Mesenchymal stem cell (in vitro differentiated cells and primary cell): ENCODE data around the gene GALNT7.

Experiments used
- DNase-seq: peaks from one replicate; pipeline ENCODE4 v3.0.0-alpha.2; 2013
- H2AFZ ChIP-seq: one replicate; pipeline ENCODE4 v1.6.1; 2013; ENCODE audit warnings: low read depth, mild to moderate bottlenecking, control low read depth, inconsistent platforms, low read length, moderate library complexity
- H2AK5ac ChIP-seq: 2 replicates; pipeline ENCODE4 v1.6.1; 2013; ENCODE audit warnings: low read length, moderate library complexity, mild to moderate bottlenecking, inconsistent platforms; ENCODE audit not compliant: severe bottlenecking
- H2BK120ac ChIP-seq: one replicate; pipeline ENCODE4 v1.6.1; 2013; ENCODE audit warnings: low read depth, mild to moderate bottlenecking, inconsistent platforms, low read length, moderate library complexity
- H2BK12ac ChIP-seq, 2 experiments: one replicate each; pipeline ENCODE4 v1.6.1; 2013; ENCODE audit warnings: inconsistent platforms in 2 of 2, low read length in 2 of 2, mild to moderate bottlenecking in 2 of 2, moderate library complexity in 2 of 2, control low read depth in 1 of 2
- H2BK15ac ChIP-seq: one replicate; pipeline ENCODE4 v1.6.1; 2013; ENCODE audit warnings: mild to moderate bottlenecking, low read depth, inconsistent platforms; ENCODE audit not compliant: poor library complexity, severe bottlenecking
- H2BK5ac ChIP-seq: 2 replicates; pipeline ENCODE4 v1.6.1; 2013; ENCODE audit warnings: low read depth, mild to moderate bottlenecking, low read length, control low read depth, inconsistent platforms; ENCODE audit not compliant: poor library complexity, severe bottlenecking
- H3K14ac ChIP-seq, 2 experiments: one replicate each; pipeline ENCODE4 v1.6.1; 2013; ENCODE audit warnings: inconsistent platforms in 2 of 2, low read length in 2 of 2, control low read depth in 1 of 2, mild to moderate bottlenecking in 1 of 2, moderate library complexity in 1 of 2
- H3K18ac ChIP-seq, 2 experiments: one replicate each; pipeline ENCODE4 v1.6.1; 2013; ENCODE audit warnings: inconsistent platforms in 2 of 2, low read length in 2 of 2, control low read depth in 1 of 2, low read depth in 1 of 2, mild to moderate bottlenecking in 1 of 2
- H3K23ac ChIP-seq, 2 experiments: one replicate each; pipeline ENCODE4 v1.6.1; 2013; ENCODE audit warnings: inconsistent platforms in 2 of 2, low read length in 2 of 2, mild to moderate bottlenecking in 2 of 2, moderate library complexity in 2 of 2, control low read depth in 1 of 2
- H3K27ac ChIP-seq: 2 replicates; pipeline ENCODE4 v1.5.1; 2013; ENCODE audit warnings: mild to moderate bottlenecking, moderate library complexity, low read length, control low read depth, inconsistent platforms; ENCODE audit not compliant: poor library complexity, severe bottlenecking
- H3K27me3 ChIP-seq, 2 experiments: 2 replicates each; pipeline versions ENCODE4 v1.6.1 to v1.7.0; 2013; ENCODE audit warnings: low read length in 2 of 2, mild to moderate bottlenecking in 2 of 2, moderate library complexity in 2 of 2, control low read depth in 1 of 2, inconsistent platforms in 1 of 2; ENCODE audit not compliant: control insufficient read depth in 1 of 2, insufficient read depth in 1 of 2
- H3K36me3 ChIP-seq, 2 experiments: 2 replicates each; pipeline versions ENCODE4 v1.6.1 to v1.7.0; 2013; ENCODE audit warnings: low read length in 2 of 2, control low read depth in 1 of 2, inconsistent platforms in 1 of 2, low read depth in 1 of 2, mild to moderate bottlenecking in 1 of 2; ENCODE audit not compliant: insufficient read depth in 2 of 2, control insufficient read depth in 1 of 2
- H3K4ac ChIP-seq, 2 experiments: one replicate each; pipeline ENCODE4 v1.6.1; 2013; ENCODE audit warnings: inconsistent platforms in 2 of 2, low read length in 2 of 2, mild to moderate bottlenecking in 2 of 2, moderate library complexity in 2 of 2, control low read depth in 1 of 2, low read depth in 1 of 2
- H3K4me1 ChIP-seq: 2 replicates; pipeline ENCODE4 v1.6.1; 2013; ENCODE audit warnings: low read depth, low read length, control low read depth; ENCODE audit not compliant: control insufficient read depth, insufficient read depth
- H3K4me2 ChIP-seq: 2 replicates; pipeline ENCODE4 v1.6.1; 2013; ENCODE audit warnings: low read length, mild to moderate bottlenecking, inconsistent platforms; ENCODE audit not compliant: poor library complexity, severe bottlenecking
- H3K4me3 ChIP-seq, 2 experiments: 2 replicates each; pipeline versions ENCODE4 v1.5.1 to v1.7.0; 2013; ENCODE audit warnings: low read length in 2 of 2, mild to moderate bottlenecking in 2 of 2, control low read depth in 1 of 2, low read depth in 1 of 2; ENCODE audit not compliant: insufficient read depth in 1 of 2
- H3K79me1 ChIP-seq: replicated peaks from 2 replicates; pipeline ENCODE4 v1.6.1; 2013; ENCODE audit warnings: mild to moderate bottlenecking, control low read depth, low read length, inconsistent platforms; ENCODE audit not compliant: poor library complexity, severe bottlenecking
- H3K9ac ChIP-seq: 2 replicates; pipeline ENCODE4 v1.7.0; 2013; ENCODE audit warnings: mild to moderate bottlenecking, low read length, moderate library complexity
- H3K9me3 ChIP-seq: 2 replicates; pipeline ENCODE4 v1.7.0; 2013; ENCODE audit warnings: mild to moderate bottlenecking, low read length; ENCODE audit not compliant: control insufficient read depth
- H4K8ac ChIP-seq: one replicate; pipeline ENCODE4 v1.6.1; 2013; ENCODE audit warnings: inconsistent platforms, mild to moderate bottlenecking, low read length, moderate library complexity
- H4K91ac ChIP-seq: one replicate; pipeline ENCODE4 v1.6.1; 2013; ENCODE audit warnings: mild to moderate bottlenecking, low read length, inconsistent platforms
- WGBS: methylation state at CpG from one replicate; pipeline ENCODE4 v1.1.7; 2013; ENCODE audit warnings: mixed read lengths; 5-methylcytosine and 5-hydroxymethylcytosine counted together

GALNT7 gene

DNA sequence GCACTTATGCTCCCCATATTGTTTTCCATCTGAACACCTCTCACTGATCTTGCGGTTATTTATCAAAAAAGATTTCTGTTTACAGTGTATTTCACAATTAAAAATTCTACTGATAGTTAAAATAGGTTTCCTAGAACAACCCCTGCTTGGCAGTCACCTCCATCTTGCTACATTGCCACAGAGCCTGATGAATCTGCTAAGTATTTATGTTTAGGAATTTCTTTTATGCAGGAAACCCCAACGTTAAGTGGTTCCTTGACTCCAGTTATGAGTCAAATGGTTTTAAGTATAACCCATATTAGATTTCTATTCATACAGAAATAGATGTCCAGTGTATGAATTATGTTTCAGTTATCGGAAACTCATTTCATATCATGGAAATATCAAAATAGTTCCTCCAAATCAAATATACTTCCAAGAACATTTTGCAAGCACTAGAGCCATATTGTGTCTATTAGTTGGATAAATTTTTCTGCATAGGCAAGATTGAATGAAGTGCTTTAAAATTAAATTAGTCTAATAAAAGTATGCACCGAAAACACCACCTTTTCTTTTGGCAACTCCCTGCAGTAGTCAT lies 20.6 kb downstream of the GALNT7 start:
- Histone ChIP-seq H2BK12ac (no peak overlapping the region), H3K27ac (no peak overlapping the region), H3K27me3 (no peaks in the 10 kb centered on the region), H4K8ac (no peak overlapping the region), H2AK5ac (peak overlapping the region; percentile 29), H3K4ac (no peak overlapping the region), H3K18ac (no peak overlapping the region), H3K23ac (no peak overlapping the region), H3K9ac (no peak overlapping the region), H2BK5ac (no peak overlapping the region), H2BK120ac (no peak overlapping the region), H3K79me1 (no peaks in the 10 kb centered on the region), H2BK15ac (no peak overlapping the region), H2AFZ (no peak overlapping the region), H3K4me3 (no peak overlapping the region), H3K4me2 (no peak overlapping the region), H3K9me3 (no peaks in the 10 kb centered on the region), H3K36me3 (peaks cover 0 to 2% of the 10 kb centered on the region in 2 experiments), H4K91ac (no peak overlapping the region), H3K4me1 (peaks cover 8% of the 10 kb centered on the region), H3K14ac (no peak overlapping the region)
- WGBS: no CpG with 5 or more reads among the region's 4 CpGs
- peak; percentile 23 for DNase-seq

DNA sequence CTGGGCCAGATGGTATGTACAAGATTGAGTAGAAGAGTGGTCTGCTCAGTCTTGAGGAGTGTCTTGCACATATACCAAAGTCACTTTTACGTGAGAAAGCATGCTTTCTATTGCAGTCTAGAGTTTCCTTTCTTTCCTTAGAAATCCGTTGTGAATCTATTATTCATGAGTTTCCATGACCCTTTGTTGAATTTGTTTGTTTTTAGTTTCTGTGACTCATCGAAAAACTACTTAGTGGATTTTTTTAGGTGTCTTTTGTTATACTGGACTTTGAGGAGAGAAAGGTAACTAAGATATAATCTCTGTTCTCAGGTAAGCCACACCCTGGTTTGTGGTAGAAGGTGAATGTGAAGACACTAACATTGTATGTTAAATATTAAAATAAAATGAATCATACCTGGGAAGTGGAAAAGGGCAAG lies 23.0 kb downstream of the GALNT7 start:
- no peak overlapping the region for H3K4ac ChIP-seq
- H2BK12ac ChIP-seq: no peak overlapping the region
- no peak overlapping the region for H4K91ac ChIP-seq
- no peak overlapping the region for H2AK5ac ChIP-seq
- no peak overlapping the region for H3K23ac ChIP-seq
- no peak overlapping the region for H2BK5ac ChIP-seq
- no peaks in the 10 kb centered on the region for H3K79me1 ChIP-seq
- H3K4me2 ChIP-seq: no peak overlapping the region
- H2BK120ac ChIP-seq: no peak overlapping the region
- H3K18ac ChIP-seq: no peak overlapping the region
- H3K27ac ChIP-seq: peak overlapping the region; percentile 17
- H3K4me1 ChIP-seq: peaks cover 5% of the 10 kb centered on the region
- no peak overlapping the region for H2AFZ ChIP-seq
- no peaks in the 10 kb centered on the region for H3K9me3 ChIP-seq
- no peak overlapping the region for H3K4me3 ChIP-seq
- H3K36me3 ChIP-seq: no peaks in the 10 kb centered on the region
- DNase-seq: peak; percentile 23
- H4K8ac ChIP-seq: no peak overlapping the region
- no peak overlapping the region for H2BK15ac ChIP-seq
- H3K27me3 ChIP-seq: no peaks in the 10 kb centered on the region
- H3K9ac ChIP-seq: no peak overlapping the region
- WGBS: 26% methylated on average over 2 of the region's 3 CpGs
- H3K14ac ChIP-seq: no peak overlapping the region

DNA sequence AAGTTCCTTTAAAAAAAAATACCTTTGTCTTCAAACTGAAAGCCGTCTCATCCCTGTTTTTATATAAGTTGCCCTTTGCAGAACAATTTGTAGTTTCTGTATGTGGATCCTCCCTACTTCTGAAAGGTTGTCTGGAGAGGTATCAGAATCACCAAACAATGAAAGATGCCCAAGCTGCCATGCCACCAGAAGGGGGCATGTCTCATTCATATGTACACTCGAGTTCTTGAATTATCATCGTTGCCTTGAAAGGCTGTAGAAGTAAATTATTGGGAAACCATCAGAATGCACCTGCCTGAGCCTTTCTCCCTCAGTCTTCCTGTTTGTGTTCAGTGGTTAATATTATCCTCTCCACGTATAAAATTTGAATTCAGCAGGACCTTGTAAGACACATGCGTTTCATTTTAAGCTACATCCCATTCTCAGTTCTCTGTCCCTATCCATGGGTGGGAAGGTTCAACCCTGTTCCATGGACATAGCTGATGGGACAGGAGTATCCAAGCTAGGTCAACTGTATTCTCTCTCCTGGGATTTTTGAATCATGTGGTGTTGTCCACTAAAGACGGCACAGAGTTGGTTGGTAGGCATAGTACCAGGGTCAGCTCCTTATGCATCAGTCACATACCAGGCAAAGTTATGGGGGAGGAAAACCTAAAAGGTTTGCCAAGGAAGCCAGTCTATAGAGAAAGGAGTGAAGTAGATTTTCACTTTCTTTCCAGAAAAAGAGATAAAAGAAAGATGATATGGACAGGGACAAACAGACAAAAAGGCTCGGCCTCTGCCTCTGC lies 24.0 kb downstream of the GALNT7 start:
- Histone ChIP-seq H2BK120ac (no peak overlapping the region), H3K4me2 (no peak overlapping the region), H3K79me1 (peaks cover 1% of the 10 kb centered on the region), H3K18ac (no peak overlapping the region), H3K4me3 (no peak overlapping the region), H4K8ac (no peak overlapping the region), H3K23ac (no peak overlapping the region), H3K9ac (no peak overlapping the region), H3K36me3 (no peaks in the 10 kb centered on the region), H3K27ac (no peak overlapping the region), H2AFZ (no peak overlapping the region), H2BK15ac (no peak overlapping the region), H2BK5ac (no peak overlapping the region), H3K4me1 (peaks cover 4% of the 10 kb centered on the region), H4K91ac (no peak overlapping the region), H3K14ac (no peak overlapping the region), H3K4ac (no peak overlapping the region), H2BK12ac (no peak overlapping the region), H3K9me3 (no peaks in the 10 kb centered on the region), H2AK5ac (no peak overlapping the region), H3K27me3 (no peaks in the 10 kb centered on the region)
- WGBS: 95% methylated on average over 7 of the region's 7 CpGs
- DNase-seq: no peak

DNA sequence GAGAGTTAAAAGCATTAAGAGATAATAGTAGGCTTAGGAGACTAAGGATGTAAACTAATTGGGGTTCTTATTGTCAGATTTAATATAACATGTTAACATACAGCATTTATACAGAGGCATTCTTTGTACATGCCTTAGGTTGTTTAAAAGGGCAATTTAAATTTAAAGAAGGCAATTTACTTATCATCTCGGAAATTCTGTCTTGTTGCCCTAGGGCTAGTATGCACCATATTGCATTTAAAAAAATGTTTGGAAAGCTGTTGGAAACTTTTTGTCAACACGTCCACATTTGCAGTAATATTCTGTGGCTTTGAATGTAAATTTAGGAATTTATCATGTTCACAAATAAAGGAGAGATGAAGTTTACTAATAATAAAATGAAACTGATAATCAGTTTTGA lies 25.5 kb downstream of the GALNT7 start:
- Histone ChIP-seq H4K91ac (no peak overlapping the region), H3K14ac (no peak overlapping the region), H2BK12ac (no peak overlapping the region), H3K4ac (no peak overlapping the region), H3K4me1 (peaks cover 3% of the 10 kb centered on the region), H3K4me3 (no peak overlapping the region), H2AK5ac (no peak overlapping the region), H3K23ac (no peak overlapping the region), H3K4me2 (no peak overlapping the region), H3K79me1 (peaks cover 2% of the 10 kb centered on the region), H2BK5ac (no peak overlapping the region), H2AFZ (no peak overlapping the region), H4K8ac (no peak overlapping the region), H3K27me3 (no peaks in the 10 kb centered on the region), H3K27ac (no peak overlapping the region), H3K9me3 (no peaks in the 10 kb centered on the region), H3K9ac (no peak overlapping the region), H3K36me3 (no peaks in the 10 kb centered on the region), H3K18ac (no peak overlapping the region), H2BK120ac (no peak overlapping the region), H2BK15ac (no peak overlapping the region)
- DNase-seq: no peak
- 95% methylated on average over 2 of the region's 2 CpGs for WGBS
